ENCODE results near the gene PPP1R37.

- no peak for TF ChIP-seq TCF7L2 (IDR thresholded peaks at IDR 0.05; ENCODE audit: borderline replicate concordance, low read depth, low read length)
- TF ChIP-seq ZNF645 (tag by site-specific recombination; IDR thresholded peaks at IDR 0.05) = no peak
- TF ChIP-seq CTCF (tag by site-specific recombination; IDR thresholded peaks at IDR 0.05) = no peak
- no peak for TF ChIP-seq BCL11A (tag by site-specific recombination; IDR thresholded peaks at IDR 0.05; ENCODE audit: low read depth)
- TF ChIP-seq ZBTB10 (tag by site-specific recombination; IDR thresholded peaks at IDR 0.05) = no peak
- TF ChIP-seq ZNF138 (tag by site-specific recombination; IDR thresholded peaks at IDR 0.05; ENCODE audit: borderline replicate concordance) = no peak
Observed at GRCh38 chr19:45180936-45181335, 88.0 kb downstream of the PPP1R37 start.

Data from HEK293 (cell line).